NCI-H526 treated with DMSO at 0.1 percent for 48 hours (cell line): ENCODE data around the gene GSC2.

Experiments used
- DNase-seq: peaks from one replicate; lab custom pipeline; 2025; lab: John Stamatoyannopoulos, UW

GSC2 gene

DNA sequence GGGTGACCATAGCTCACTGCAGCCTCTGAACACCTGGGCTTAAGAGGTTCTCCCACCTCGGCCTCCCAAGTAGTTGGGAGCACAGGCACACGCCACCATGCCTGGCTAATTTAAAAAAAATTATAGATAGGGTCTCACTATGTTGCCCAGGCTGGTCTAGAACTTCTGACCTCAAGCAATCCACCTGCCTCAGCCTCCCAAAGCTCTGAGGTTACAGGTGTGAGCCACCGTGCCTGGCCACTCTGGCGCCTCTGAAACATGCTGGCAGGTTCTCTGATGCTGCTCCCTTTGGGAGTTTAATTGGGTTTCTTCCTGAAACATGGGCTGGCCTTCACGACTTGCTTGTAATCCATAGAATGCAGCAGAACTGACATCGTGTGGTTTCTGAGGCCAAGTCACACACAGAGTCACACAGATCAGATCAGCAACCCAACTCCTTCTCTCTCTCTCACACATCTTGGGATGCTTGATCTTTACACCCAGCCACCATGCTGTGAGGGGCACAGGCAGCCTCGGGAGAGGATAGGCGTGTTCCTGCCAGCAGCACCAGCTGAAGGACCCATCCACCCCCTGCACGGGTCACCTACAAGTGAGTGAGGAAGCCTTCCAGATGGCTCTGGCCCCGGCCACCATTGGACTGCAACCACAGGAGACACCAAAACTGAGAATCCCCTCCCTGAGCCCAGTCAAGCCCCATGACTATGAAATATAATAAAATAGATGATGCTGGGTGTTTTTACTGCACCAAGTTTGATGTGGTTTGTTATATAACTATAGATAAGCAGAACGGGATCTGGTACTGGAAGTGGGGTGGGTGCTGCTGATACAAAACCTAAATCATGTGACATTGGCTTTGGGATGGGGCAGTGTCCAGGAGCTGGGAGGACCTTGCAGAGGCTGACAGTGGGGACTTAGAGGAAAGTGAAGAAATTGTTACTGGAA, 3.1 kb upstream of the GSC2 start:
- DNase-seq: no peak

- no peak for DNase-seq
Measured at GRCh38 chr22:19151329-19152191, 1.5 kb upstream of the GSC2 start.

DNA sequence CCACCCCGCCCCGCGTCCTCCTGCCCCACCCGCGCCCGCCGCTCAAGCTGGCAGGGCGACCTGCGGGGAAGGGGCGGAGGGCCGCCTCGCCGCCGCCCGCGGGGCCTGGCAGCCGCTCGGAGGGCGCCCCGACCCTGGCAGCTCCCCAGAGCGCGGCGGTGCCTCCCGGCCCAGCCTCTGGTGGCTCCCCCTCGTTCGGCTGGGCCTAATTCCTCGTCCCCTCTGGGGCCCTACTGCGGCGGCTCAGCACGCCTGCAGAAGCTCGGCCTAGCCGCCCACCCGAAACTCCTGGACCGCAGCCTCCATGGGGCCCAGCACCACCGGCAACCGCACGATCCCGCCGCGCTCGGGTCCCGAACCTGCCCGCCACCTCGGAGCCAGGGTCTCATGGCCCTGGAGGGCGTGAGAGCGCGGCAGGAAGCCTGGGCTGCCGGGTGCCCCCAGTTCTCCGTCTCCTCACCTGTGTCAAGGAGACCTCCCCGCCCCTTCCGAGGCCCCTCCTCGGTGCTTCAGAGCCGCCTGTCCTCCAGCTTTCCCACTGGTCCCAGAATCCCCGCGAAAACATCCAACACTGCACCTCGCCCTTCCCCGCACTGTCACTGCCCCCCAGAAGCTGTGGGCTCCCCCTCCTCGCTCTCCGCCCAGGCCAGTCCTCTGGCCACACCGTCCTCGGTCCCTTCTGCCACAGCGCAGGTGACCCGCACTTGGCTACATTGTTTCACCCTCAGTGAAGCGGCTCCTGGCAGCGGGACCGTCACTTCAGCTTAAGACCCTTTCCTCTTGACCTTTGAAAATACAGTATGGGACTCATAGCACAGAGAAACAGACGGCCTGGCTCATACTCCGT, 613 bp upstream of the GSC2 start:
- DNase-seq: no peak

GRCh38 chr22:19149047-19149883, 827 bp downstream of the GSC2 start:
- no peak for DNase-seq

DNA sequence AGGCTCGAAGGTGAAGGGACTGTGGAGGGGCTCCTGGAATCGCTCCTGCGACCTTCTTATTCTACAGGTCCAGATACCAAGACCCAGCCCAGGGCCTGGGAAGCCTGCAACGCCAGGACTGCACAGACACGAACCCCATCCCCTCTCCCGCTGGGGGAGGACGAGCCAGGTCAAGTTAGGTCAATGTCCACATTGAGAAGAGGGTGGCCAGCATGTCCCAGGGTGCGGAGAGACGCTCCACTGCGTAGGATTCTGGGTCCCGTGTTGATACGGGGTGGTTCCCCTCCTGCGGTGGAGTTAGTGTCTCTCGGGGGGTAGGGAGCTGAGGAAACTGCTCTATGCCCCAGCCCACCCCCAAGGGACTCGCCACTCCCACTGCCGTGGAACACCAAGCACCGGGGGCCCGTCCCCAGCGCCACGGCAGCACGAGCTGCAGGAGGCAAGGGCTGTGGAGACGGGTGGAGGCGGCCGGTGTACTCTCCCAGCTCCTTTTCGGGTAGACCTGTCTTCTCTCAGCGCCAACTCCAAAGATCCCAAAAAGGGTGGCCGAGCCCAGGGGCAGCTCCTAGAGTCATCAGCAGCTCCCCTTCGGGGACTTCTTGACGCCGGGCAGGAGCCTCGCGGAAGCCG, 1.6 kb downstream of the GSC2 start:
- DNase-seq: no peak

GRCh38 chr22:19147195-19147780, 2.8 kb downstream of the GSC2 start:
- DNase-seq: no peak

GRCh38 chr22:19146215-19146968, 3.7 kb downstream of the GSC2 start:
- no peak for DNase-seq

DNA sequence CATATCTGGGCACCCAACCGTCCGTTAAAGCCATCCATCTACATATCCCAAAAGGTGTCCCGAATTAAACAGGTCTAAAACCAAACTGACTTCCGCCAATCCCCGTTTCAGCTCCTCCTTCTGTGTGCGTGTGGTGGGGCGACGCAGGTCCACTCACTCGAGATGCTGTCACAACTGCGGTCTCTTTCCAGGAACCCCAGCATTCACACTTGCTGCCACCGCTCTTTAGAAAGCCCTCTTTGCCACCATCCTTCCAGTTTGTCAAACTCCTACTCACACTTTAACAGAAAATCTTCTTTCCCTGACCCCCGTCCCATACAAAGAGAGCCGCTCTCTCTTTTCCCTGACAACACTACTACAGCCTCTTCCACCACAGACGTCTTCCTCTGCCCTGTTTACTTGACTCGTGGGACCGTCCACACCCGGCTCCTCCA, 6.1 kb downstream of the GSC2 start:
- no peak for DNase-seq

- DNase-seq: no peak
Measured at GRCh38 chr22:19143212-19143611, 6.9 kb downstream of the GSC2 start.

DNA sequence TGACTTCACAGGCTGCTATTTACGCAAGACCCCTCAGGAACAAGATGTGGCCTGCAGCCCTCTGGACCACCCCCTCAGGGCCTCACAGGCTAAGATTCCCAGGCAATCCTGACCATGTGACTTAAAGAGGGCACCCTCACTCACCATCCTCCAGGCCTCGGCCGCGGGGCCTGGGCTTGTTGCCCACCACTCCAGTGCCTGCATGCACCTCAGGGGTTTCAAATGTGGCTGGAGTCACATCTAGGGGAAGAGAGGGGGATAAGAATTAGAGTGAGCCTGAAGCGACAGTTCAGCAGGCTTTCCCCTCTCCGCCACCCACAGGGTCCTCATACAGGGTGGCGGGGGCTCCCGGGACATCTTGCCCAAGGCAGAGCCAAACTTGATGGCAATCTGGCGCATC, 7.7 kb downstream of the GSC2 start:
- no peak for DNase-seq

- DNase-seq: no peak
Measured at GRCh38 chr22:19139974-19140373, 10.1 kb downstream of the GSC2 start.

DNA sequence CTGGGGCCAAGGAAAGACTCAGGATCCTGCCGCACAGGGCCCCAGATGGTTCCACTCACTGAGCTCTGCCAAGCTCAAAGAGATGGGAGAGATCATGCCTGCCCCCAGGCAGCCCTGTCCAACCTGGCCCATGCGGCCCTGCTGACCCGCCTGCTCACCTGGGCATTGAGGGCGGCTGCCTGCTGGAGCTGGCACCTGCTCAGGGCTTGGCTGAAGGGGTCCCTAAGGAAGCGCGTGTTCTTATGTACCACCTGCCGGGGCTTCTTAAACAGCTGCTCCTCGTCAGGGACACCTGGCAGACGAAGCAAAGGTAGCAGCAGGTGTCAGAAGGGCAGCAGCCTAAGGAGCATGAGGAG, 11.1 kb downstream of the GSC2 start:
- no peak for DNase-seq

- no peak for DNase-seq
Measured at GRCh38 chr22:19138217-19139000, 11.7 kb downstream of the GSC2 start.

- no peak for DNase-seq
Measured at GRCh38 chr22:19137384-19138216, 12.5 kb downstream of the GSC2 start.

DNA sequence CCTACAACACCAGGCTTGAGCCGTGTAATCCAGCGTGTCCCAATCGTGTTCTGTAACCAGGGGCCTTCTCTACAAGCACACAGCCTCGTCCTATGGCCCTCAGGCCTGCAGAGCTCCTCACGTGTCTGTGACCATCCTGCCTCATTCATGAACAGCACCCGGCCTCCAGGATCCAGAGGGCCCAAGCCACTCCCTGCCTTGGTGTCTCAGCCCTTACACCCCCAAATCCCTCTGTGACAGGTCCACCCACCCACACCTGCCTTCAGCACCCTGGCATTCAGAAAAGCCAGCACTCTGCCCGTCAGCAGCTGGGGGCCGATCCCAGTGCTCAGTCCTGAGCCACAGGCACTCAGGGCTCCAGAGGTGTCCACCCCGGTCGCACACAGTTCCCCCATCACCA, 13.2 kb downstream of the GSC2 start:
- DNase-seq: no peak

- no peak for DNase-seq
Measured at GRCh38 chr22:19134874-19135273, 15.2 kb downstream of the GSC2 start.

DNA sequence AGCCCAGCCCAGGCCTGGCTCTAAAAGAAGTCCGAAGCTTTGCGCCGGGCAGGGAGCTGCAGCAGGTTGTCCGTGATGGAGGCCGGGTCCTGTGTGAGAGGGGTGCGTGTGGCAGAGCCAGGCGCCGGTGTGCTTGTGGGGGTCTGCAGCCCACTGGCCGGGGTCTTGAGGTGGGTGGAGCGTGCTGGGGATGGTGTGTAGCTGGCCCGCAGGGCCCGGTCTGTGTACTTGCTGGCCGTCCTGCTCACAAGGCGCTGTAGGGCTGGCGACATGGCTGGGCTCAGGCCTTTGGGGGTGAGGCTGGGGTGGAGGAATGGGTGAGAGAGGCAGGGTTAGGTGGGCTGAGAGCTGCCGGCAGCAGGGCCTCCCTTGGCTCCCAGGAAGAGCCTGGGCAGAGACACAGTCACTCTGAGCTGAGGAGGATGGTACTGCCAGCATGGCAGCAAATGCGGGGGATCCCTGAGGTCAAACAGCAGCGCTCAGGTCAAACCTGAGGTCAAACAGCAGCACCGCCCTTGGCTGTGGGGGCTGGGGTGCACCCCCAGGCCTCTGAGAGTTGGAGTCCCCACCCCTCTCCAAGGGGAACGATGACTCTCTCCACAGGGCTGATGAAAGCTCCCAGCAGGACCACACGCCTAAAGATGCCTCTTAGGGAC, 15.8 kb downstream of the GSC2 start:
- DNase-seq: no peak
